Posterior cingulate gyrus (tissue), 11 donors: ENCODE measurements around the gene BARX2.
A peak's percentile ranks its signal among the peaks of the same experiment; 100 is the strongest.

ENCODE experiments used
- DNase-seq, 10 donors: peaks; one replicate each; pipeline versions ENCODE4 v3.0.0 to v3.0.0-alpha.2; 2020 to 2021; ENCODE audit warnings: mixed read lengths in 3 of 10
- intact Hi-C: fragments of 100-400 bp; cut with DNase I; formaldehyde crosslinking; loops from one replicate; pipeline ENCODE4 v1.15.1; 2023

The BARX2 gene

GRCh38 chr11:129484068-129484467 is 108.4 kb downstream of the BARX2 start:
- no peak for DNase-seq
- intact Hi-C loops, result no loop called here

- DNase-seq, result no peak
- intact Hi-C loops, result no loop called here
Observed at GRCh38 chr11:129489249-129489648, 113.6 kb downstream of the BARX2 start.

GRCh38 chr11:129490004-129490403 is 114.4 kb downstream of the BARX2 start:
- DNase-seq, result no peak
- intact Hi-C loops, result no loop called here

GRCh38 chr11:129493746-129494145 is 118.1 kb downstream of the BARX2 start:
- peak in 1 of 10 donors; percentile 73 for DNase-seq
- intact Hi-C loops, result no loop called here
